ENCODE measurements around the gene LDHD.

Gene LDHD

GRCh38 chr16:75080205-75081029 is 36.2 kb downstream of the LDHD start:
- no peak overlapping the region for H3K27ac ChIP-seq (ENCODE audit: low read depth, low read length)
- H3K4me3 ChIP-seq (ENCODE audit: low read depth in 1 of 2, low read length in 2 of 2) = no peak overlapping the region
- H3K36me3 ChIP-seq (ENCODE audit: control insufficient read depth in 1 of 2, insufficient read depth in 2 of 2, low read length in 2 of 2) = no peaks in the 10 kb centered on the region
- no peaks in the 10 kb centered on the region for H3K27me3 ChIP-seq (ENCODE audit: control insufficient read depth in 1 of 2, insufficient read depth in 2 of 2, low read length in 2 of 2)
- H3K9ac ChIP-seq (ENCODE audit: low read depth in 1 of 2, low read length in 2 of 2) = no peak overlapping the region
- no peaks in the 10 kb centered on the region for H3K9me3 ChIP-seq (ENCODE audit: control insufficient read depth in 1 of 2, low read length in 2 of 2)
- peaks cover 3 to 5% of the 10 kb centered on the region in 2 donors for H3K4me1 ChIP-seq (ENCODE audit: control insufficient read depth in 1 of 2, insufficient read depth in 2 of 2, low read length in 2 of 2)

- Histone ChIP-seq H3K27ac (ENCODE audit: low read depth, low read length) (no peak overlapping the region), H3K4me1 (ENCODE audit: control insufficient read depth in 1 of 2, insufficient read depth in 2 of 2, low read length in 2 of 2) (peaks cover 7 to 9% of the 10 kb centered on the region in 2 donors), H3K36me3 (ENCODE audit: control insufficient read depth in 1 of 2, insufficient read depth in 2 of 2, low read length in 2 of 2) (no peaks in the 10 kb centered on the region), H3K27me3 (ENCODE audit: control insufficient read depth in 1 of 2, insufficient read depth in 2 of 2, low read length in 2 of 2) (no peaks in the 10 kb centered on the region), H3K4me3 (ENCODE audit: low read depth in 1 of 2, low read length in 2 of 2) (no peak overlapping the region), H3K9me3 (ENCODE audit: control insufficient read depth in 1 of 2, low read length in 2 of 2) (no peaks in the 10 kb centered on the region), H3K9ac (ENCODE audit: low read depth in 1 of 2, low read length in 2 of 2) (no peak overlapping the region)
Measured at GRCh38 chr16:75079346-75079926, 37.1 kb downstream of the LDHD start.

GRCh38 chr16:75078886-75079285 is 37.7 kb downstream of the LDHD start:
- H3K36me3 ChIP-seq (ENCODE audit: control insufficient read depth in 1 of 2, insufficient read depth in 2 of 2, low read length in 2 of 2) = no peaks in the 10 kb centered on the region
- H3K4me1 ChIP-seq (ENCODE audit: control insufficient read depth in 1 of 2, insufficient read depth in 2 of 2, low read length in 2 of 2) = peaks cover 7 to 9% of the 10 kb centered on the region in 2 donors
- no peak overlapping the region for H3K9ac ChIP-seq (ENCODE audit: low read depth in 1 of 2, low read length in 2 of 2)
- H3K4me3 ChIP-seq (ENCODE audit: low read depth in 1 of 2, low read length in 2 of 2) = no peak overlapping the region
- no peaks in the 10 kb centered on the region for H3K27me3 ChIP-seq (ENCODE audit: control insufficient read depth in 1 of 2, insufficient read depth in 2 of 2, low read length in 2 of 2)
- H3K9me3 ChIP-seq (ENCODE audit: control insufficient read depth in 1 of 2, low read length in 2 of 2) = no peaks in the 10 kb centered on the region
- H3K27ac ChIP-seq (ENCODE audit: low read depth, low read length) = no peak overlapping the region

- Histone ChIP-seq H3K4me1 (ENCODE audit: control insufficient read depth in 1 of 2, insufficient read depth in 2 of 2, low read length in 2 of 2) (peaks cover 7% of the 10 kb centered on the region in 2 donors), H3K27ac (ENCODE audit: low read depth, low read length) (no peak overlapping the region)
Measured at GRCh38 chr16:75075688-75076268, 40.8 kb downstream of the LDHD start.

GRCh38 chr16:75074920-75075687 is 41.5 kb downstream of the LDHD start:
- Histone ChIP-seq H3K9ac (ENCODE audit: low read depth in 1 of 2, low read length in 2 of 2) (no peak overlapping the region), H3K27ac (ENCODE audit: low read depth, low read length) (no peak overlapping the region), H3K4me1 (ENCODE audit: control insufficient read depth in 1 of 2, insufficient read depth in 2 of 2, low read length in 2 of 2) (peaks cover 7 to 8% of the 10 kb centered on the region in 2 donors), H3K9me3 (ENCODE audit: control insufficient read depth in 1 of 2, low read length in 2 of 2) (no peaks in the 10 kb centered on the region), H3K36me3 (ENCODE audit: control insufficient read depth in 1 of 2, insufficient read depth in 2 of 2, low read length in 2 of 2) (no peaks in the 10 kb centered on the region), H3K4me3 (ENCODE audit: low read depth in 1 of 2, low read length in 2 of 2) (no peak overlapping the region), H3K27me3 (ENCODE audit: control insufficient read depth in 1 of 2, insufficient read depth in 2 of 2, low read length in 2 of 2) (no peaks in the 10 kb centered on the region)

More at GRCh38 chr16:75075688-75076268, 40.8 kb downstream of the LDHD start:
- no peaks in the 10 kb centered on the region for H3K36me3 ChIP-seq (ENCODE audit: control insufficient read depth in 1 of 2, insufficient read depth in 2 of 2, low read length in 2 of 2)
- H3K4me3 ChIP-seq (ENCODE audit: low read depth in 1 of 2, low read length in 2 of 2) = no peak overlapping the region
- no peak overlapping the region for H3K9ac ChIP-seq (ENCODE audit: low read depth in 1 of 2, low read length in 2 of 2)
- no peaks in the 10 kb centered on the region for H3K9me3 ChIP-seq (ENCODE audit: control insufficient read depth in 1 of 2, low read length in 2 of 2)
- no peaks in the 10 kb centered on the region for H3K27me3 ChIP-seq (ENCODE audit: control insufficient read depth in 1 of 2, insufficient read depth in 2 of 2, low read length in 2 of 2)

GRCh38 chr16:75074304-75074793 is 42.2 kb downstream of the LDHD start:
- no peak overlapping the region for H3K27ac ChIP-seq (ENCODE audit: low read depth, low read length)
- no peak overlapping the region for H3K9ac ChIP-seq (ENCODE audit: low read depth in 1 of 2, low read length in 2 of 2)
- peaks cover 7 to 10% of the 10 kb centered on the region in 2 donors for H3K4me1 ChIP-seq (ENCODE audit: control insufficient read depth in 1 of 2, insufficient read depth in 2 of 2, low read length in 2 of 2)
- H3K27me3 ChIP-seq (ENCODE audit: control insufficient read depth in 1 of 2, insufficient read depth in 2 of 2, low read length in 2 of 2) = no peaks in the 10 kb centered on the region
- H3K9me3 ChIP-seq (ENCODE audit: control insufficient read depth in 1 of 2, low read length in 2 of 2) = no peaks in the 10 kb centered on the region
- no peaks in the 10 kb centered on the region for H3K36me3 ChIP-seq (ENCODE audit: control insufficient read depth in 1 of 2, insufficient read depth in 2 of 2, low read length in 2 of 2)
- no peak overlapping the region for H3K4me3 ChIP-seq (ENCODE audit: low read depth in 1 of 2, low read length in 2 of 2)

GRCh38 chr16:75073545-75074303 is 42.9 kb downstream of the LDHD start:
- no peak overlapping the region for H3K27ac ChIP-seq (ENCODE audit: low read depth, low read length)
- H3K4me3 ChIP-seq (ENCODE audit: low read depth in 1 of 2, low read length in 2 of 2) = no peak overlapping the region
- no peak overlapping the region for H3K9ac ChIP-seq (ENCODE audit: low read depth in 1 of 2, low read length in 2 of 2)
- H3K9me3 ChIP-seq (ENCODE audit: control insufficient read depth in 1 of 2, low read length in 2 of 2) = no peaks in the 10 kb centered on the region
- no peaks in the 10 kb centered on the region for H3K27me3 ChIP-seq (ENCODE audit: control insufficient read depth in 1 of 2, insufficient read depth in 2 of 2, low read length in 2 of 2)
- no peaks in the 10 kb centered on the region for H3K36me3 ChIP-seq (ENCODE audit: control insufficient read depth in 1 of 2, insufficient read depth in 2 of 2, low read length in 2 of 2)
- H3K4me1 ChIP-seq (ENCODE audit: control insufficient read depth in 1 of 2, insufficient read depth in 2 of 2, low read length in 2 of 2) = peaks cover 7 to 10% of the 10 kb centered on the region in 2 donors

GRCh38 chr16:75072239-75072947 is 44.2 kb downstream of the LDHD start:
- Histone ChIP-seq H3K9ac (ENCODE audit: low read depth in 1 of 2, low read length in 2 of 2) (no peak overlapping the region), H3K4me3 (ENCODE audit: low read depth in 1 of 2, low read length in 2 of 2) (no peak overlapping the region), H3K27me3 (ENCODE audit: control insufficient read depth in 1 of 2, insufficient read depth in 2 of 2, low read length in 2 of 2) (no peaks in the 10 kb centered on the region), H3K4me1 (ENCODE audit: control insufficient read depth in 1 of 2, insufficient read depth in 2 of 2, low read length in 2 of 2) (peaks cover 11 to 13% of the 10 kb centered on the region in 2 donors), H3K9me3 (ENCODE audit: control insufficient read depth in 1 of 2, low read length in 2 of 2) (no peaks in the 10 kb centered on the region), H3K27ac (ENCODE audit: low read depth, low read length) (no peak overlapping the region), H3K36me3 (ENCODE audit: control insufficient read depth in 1 of 2, insufficient read depth in 2 of 2, low read length in 2 of 2) (no peaks in the 10 kb centered on the region)

GRCh38 chr16:75071621-75072020 is 45.0 kb downstream of the LDHD start:
- Histone ChIP-seq H3K9me3 (ENCODE audit: control insufficient read depth in 1 of 2, low read length in 2 of 2) (no peaks in the 10 kb centered on the region), H3K27ac (ENCODE audit: low read depth, low read length) (no peak overlapping the region), H3K9ac (ENCODE audit: low read depth in 1 of 2, low read length in 2 of 2) (no peak overlapping the region), H3K4me3 (ENCODE audit: low read depth in 1 of 2, low read length in 2 of 2) (no peak overlapping the region), H3K27me3 (ENCODE audit: control insufficient read depth in 1 of 2, insufficient read depth in 2 of 2, low read length in 2 of 2) (no peaks in the 10 kb centered on the region), H3K36me3 (ENCODE audit: control insufficient read depth in 1 of 2, insufficient read depth in 2 of 2, low read length in 2 of 2) (no peaks in the 10 kb centered on the region), H3K4me1 (ENCODE audit: control insufficient read depth in 1 of 2, insufficient read depth in 2 of 2, low read length in 2 of 2) (peaks cover 13 to 16% of the 10 kb centered on the region in 2 donors)
